AG09319 (cell line): ENCODE data around the gene ATXN7L1.

ENCODE experiments used
- DNase-seq: peaks from one replicate; pipeline ENCODE4 v3.0.0-alpha.2; 2010; ENCODE audit warnings: low read depth; ENCODE audit errors: extremely low read depth
- TF ChIP-seq, protein P1 (sequence below): IDR thresholded peaks from 2 replicates; pipeline ENCODE4 v1.5.1; 2011; ENCODE audit warnings: low read depth, mild to moderate bottlenecking, inconsistent platforms, low read length, moderate library complexity

The ATXN7L1 gene

DNA sequence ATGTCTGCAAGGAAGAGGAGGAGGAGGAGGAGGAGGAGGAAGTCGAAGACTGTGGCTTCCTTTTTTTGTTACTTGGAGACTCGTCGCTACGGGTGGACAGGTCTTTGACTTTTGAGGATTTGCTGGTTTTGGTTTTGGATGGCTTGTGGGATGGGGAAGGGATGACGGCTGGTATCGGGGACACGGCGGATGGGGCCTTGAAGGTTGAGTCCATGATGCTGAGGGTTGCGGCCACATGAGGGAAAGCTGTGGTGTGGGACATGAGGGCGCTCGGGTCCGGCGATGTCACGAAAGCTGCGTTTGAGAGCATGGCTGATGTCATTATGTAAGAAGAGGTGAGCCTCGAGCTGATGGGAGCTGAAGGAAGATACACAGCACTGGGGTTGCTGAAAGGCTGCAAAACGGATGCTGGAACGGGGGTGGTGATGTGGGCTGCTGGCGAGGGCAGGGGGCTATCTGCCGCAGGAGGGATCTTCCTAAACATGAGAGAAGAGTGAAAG, 262.0 kb downstream of the ATXN7L1 start:
- TF ChIP-seq, protein P1, sequence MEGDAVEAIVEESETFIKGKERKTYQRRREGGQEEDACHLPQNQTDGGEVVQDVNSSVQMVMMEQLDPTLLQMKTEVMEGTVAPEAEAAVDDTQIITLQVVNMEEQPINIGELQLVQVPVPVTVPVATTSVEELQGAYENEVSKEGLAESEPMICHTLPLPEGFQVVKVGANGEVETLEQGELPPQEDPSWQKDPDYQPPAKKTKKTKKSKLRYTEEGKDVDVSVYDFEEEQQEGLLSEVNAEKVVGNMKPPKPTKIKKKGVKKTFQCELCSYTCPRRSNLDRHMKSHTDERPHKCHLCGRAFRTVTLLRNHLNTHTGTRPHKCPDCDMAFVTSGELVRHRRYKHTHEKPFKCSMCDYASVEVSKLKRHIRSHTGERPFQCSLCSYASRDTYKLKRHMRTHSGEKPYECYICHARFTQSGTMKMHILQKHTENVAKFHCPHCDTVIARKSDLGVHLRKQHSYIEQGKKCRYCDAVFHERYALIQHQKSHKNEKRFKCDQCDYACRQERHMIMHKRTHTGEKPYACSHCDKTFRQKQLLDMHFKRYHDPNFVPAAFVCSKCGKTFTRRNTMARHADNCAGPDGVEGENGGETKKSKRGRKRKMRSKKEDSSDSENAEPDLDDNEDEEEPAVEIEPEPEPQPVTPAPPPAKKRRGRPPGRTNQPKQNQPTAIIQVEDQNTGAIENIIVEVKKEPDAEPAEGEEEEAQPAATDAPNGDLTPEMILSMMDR = no peak
- no peak for DNase-seq

DNA sequence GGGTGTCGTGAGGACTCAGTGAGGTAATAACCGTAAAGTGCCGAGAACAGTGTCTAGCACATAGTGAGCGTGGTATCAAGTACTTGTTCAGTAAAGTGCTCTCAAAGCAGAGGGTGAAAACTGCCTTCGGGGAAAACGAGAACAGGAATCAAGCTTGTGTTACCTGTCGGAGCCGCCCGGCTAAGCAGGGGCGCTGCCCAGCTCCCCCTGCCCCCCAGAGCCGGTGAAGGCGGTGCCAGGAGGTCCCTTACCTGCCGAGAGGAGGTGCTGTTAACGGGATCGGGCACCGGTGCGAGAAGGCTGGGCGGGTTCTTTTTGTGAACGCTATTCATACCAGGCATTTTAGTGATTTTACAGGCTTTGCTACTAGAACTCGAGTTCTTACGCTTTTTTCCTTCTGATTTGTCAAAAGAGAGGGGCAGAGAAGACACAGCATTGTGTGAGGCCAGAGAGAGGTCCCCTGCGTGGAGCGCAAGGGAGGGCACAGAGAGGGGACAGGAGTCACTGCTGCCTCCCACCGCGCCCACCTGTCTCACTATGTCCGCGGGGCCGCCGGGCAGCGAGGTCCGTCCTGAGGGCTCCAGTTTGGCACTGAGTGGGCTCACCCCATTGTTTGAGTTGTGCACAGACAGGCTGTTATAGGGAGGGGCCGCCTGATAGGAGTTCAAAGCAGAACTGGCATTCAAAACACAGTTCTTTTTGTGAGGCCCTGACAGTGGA, 262.6 kb downstream of the ATXN7L1 start:
- no peak for DNase-seq

DNA sequence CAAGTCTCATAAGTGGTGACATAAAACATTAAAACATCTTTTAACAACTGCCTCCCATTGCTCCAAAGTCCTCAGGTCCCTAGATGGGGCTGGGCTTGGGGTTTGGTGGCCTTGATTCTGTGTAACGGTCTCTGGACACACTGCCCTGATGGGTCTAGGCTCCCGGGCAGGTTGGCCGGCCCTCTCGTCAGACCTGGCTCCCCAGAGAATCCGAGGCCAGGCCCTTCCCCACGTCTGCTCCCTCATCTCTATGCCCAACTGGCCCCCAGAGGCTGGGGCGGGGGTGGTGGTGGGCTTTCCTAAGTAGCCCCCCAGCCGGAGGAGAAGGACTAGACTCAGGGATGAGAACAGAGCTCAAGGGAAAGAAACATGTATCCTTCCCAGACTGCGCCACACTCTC, 263.6 kb downstream of the ATXN7L1 start:
- TF ChIP-seq, protein P1 = no peak
- DNase-seq = no peak

More for the DNA sequence above, 262.6 kb downstream of the ATXN7L1 start:
- TF ChIP-seq, protein P1 = no peak

DNA sequence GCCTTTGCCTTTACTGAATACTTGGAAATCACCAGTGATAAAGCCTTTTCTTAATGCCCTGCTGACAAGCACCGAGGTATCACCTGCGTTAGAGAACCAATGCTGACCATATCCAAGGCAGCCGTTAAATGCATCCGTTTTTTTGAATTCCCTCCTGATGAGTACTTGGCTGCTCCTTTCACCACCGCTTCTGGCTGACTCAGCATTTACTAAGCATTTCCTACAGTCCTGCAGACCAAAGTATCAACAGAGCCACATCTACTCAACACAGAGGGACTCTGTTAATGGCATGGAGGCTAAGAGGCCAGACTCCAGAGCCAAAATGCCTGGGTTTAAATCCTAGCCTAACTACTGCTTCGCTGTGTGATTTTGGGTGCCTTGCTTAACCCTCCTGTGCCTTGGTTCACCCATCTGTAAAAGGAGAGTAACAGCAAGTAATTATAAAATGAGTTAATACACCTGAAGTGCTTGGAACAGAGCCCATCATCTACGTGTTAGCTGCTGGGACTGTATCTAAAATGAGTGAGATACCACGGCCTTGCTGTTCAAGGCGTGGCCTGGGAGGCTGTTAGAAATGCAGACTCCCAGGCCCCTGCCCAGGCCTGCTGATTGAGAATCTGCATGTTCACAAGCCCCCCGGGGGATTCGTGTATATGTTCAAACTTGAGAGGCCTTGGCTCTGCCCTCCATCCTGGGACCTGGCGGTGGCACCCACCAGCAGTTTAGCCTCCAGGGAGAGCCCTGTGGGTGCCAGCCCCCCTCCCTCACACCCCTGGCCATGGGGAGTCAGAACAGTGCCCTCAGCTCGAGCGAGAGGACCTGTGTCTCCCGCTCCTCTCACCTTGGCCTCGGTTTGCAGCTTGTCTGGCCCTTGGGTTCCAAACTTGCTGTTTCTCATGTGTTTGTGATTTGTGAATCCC, 264.3 kb downstream of the ATXN7L1 start:
- DNase-seq = no peak
- TF ChIP-seq, protein P1 = no peak

DNA sequence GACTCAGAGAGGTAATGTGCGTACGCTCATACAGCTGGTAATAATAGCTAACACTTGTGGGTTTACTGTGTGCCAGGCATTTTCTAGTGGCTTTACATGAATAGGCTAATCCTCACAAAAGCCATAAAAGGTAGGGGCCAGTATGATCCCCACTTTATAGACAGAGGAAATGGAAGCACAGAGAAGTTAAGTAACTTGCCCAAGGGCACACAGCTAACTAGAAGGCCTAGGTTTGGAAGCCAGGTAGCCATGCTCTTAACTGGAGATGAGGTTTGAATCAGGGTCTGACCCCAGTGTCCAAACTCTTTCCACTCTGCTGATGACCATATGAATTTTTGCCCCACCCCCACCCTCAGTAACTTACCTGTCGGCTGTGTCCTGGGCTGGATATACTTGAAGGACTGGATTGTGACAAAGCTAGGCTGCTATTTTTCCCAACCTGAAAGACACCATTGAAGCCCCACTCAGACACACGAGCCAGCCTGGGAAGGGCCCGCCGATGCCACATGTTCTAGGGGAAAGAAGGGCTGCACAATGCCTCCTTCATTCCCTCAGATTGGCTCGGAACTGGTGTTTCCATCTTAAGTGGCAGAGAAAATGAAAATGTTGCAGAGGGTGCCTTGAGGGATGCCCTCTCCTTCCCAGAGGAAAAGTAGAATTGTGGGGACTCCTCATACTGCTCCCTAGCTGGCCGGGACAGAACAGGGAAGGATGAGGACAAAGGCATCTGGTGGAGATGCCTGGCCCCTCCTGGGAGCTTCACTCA, 266.1 kb downstream of the ATXN7L1 start:
- TF ChIP-seq, protein P1 = no peak
- no peak for DNase-seq

DNA sequence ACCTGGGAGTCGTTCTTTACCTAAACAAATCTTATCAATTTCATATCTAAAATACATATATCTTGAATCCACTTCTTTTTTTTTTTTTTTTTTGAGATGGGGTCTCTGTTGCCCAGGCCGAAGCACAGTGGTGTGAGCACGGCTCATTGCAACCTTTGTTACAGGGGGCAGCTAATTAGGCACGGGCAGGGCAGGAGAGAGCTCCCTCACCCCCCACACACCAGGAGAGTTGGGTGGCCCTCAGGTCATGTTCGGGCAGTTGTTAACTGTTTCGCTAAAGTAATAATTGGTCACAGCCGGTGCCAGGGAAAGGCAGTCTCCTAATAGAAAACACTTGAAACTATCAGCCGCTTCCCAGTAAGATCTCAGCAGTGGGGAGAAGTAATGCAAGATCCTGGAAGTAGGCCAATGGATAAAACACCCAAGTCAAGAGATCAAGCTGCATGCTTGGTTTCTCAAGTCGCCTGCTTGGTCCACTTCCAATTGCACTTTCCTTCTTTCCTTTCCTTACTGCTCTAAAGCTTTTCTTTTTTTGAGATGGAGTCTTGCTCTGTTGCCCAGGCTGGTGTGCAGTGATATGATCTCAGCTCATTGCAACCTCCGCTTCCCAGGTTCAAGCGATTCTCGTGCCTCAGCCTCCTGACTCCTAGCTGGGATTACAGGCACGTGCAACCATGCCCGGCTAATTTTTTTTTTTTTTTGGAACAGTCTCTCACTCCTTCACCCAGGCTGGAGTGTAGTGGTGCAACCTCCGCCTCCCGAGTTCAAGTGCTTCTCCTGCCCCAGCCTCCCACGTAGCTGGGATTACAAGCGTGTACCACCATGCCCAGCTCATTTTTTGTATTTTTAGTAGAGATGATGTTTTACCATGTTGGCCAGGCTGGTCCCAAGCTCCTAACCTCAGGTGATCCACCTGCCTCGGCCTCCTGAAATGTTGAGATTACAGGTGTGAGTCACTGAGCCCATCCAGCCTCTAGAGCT, 273.8 kb downstream of the ATXN7L1 start:
- DNase-seq = peak; percentile 80
- TF ChIP-seq, protein P1 = no peak
